ENCODE data around the gene GALR2.

GRCh38 chr17:76089680-76090516, 15.3 kb downstream of the GALR2 start:
- TF ChIP-seq, protein P1, sequence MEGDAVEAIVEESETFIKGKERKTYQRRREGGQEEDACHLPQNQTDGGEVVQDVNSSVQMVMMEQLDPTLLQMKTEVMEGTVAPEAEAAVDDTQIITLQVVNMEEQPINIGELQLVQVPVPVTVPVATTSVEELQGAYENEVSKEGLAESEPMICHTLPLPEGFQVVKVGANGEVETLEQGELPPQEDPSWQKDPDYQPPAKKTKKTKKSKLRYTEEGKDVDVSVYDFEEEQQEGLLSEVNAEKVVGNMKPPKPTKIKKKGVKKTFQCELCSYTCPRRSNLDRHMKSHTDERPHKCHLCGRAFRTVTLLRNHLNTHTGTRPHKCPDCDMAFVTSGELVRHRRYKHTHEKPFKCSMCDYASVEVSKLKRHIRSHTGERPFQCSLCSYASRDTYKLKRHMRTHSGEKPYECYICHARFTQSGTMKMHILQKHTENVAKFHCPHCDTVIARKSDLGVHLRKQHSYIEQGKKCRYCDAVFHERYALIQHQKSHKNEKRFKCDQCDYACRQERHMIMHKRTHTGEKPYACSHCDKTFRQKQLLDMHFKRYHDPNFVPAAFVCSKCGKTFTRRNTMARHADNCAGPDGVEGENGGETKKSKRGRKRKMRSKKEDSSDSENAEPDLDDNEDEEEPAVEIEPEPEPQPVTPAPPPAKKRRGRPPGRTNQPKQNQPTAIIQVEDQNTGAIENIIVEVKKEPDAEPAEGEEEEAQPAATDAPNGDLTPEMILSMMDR (conservative IDR thresholded peaks at IDR 0.05; ENCODE audit: low read length), result no peak
- TF ChIP-seq EZH2phosphoT487 (IDR thresholded peaks at IDR 0.05; ENCODE audit: borderline replicate concordance, low read depth, low read length), result no peak
